ENCODE data around the gene GRIK1.

GRIK1 gene

DNA sequence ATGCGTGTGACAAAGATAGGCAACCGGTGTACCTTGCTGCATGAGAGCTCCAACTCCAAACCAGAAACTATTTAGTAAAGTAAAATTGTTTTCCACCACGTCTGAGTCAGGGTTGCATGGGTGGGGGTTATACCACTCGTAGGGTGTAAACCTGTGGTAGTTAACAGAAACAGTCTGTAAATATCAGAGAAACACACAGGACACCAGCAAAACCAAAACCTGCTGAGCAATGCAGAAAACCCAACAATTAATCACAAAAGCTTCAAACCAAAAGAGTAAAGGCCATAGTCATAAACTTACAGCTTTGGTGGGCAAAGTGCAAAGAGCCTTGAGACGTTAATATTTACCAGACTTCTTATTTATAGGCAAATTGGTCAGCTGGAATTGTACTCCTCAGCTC is 358.4 kb downstream of the GRIK1 start:
- TF ChIP-seq, protein P1, sequence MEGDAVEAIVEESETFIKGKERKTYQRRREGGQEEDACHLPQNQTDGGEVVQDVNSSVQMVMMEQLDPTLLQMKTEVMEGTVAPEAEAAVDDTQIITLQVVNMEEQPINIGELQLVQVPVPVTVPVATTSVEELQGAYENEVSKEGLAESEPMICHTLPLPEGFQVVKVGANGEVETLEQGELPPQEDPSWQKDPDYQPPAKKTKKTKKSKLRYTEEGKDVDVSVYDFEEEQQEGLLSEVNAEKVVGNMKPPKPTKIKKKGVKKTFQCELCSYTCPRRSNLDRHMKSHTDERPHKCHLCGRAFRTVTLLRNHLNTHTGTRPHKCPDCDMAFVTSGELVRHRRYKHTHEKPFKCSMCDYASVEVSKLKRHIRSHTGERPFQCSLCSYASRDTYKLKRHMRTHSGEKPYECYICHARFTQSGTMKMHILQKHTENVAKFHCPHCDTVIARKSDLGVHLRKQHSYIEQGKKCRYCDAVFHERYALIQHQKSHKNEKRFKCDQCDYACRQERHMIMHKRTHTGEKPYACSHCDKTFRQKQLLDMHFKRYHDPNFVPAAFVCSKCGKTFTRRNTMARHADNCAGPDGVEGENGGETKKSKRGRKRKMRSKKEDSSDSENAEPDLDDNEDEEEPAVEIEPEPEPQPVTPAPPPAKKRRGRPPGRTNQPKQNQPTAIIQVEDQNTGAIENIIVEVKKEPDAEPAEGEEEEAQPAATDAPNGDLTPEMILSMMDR (IDR thresholded peaks at IDR 0.05; ENCODE audit: low read depth, low read length, missing control alignments) = no peak
- DNase-seq (ENCODE audit: low read depth) = no peak
- no peak overlapping the region for H3K4me3 ChIP-seq (ENCODE audit: low read depth, low read length)

DNA sequence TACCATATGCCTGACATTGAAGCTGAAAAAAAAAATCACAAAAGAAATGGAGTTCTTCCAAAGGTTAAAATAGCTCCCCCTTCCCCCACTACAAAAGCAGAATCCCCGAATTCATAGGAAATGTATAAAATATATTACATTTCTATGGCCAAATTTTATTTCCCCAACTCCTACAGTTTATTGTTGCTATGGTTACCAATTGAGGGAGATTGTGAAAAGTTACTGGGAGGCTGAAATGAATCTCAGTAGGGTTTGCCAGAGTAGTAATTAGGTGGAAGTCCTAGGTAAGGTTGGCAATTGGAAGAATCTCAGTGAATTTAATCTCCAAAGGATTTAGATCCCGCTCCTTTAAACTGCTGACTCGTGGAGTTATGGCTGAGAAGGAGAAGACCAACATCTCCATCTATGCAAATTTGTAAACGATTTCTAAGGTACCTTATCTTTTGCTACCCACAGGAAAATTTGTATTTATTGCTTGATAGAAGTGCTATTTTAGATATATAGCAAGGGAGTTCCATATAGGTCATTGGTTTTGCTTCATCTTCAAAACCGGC is 359.0 kb downstream of the GRIK1 start:
- TF ChIP-seq, protein P1 (IDR thresholded peaks at IDR 0.05; ENCODE audit: low read depth, low read length, missing control alignments) = no peak
- H3K4me3 ChIP-seq (ENCODE audit: low read depth, low read length) = no peak overlapping the region
- no peak for DNase-seq (ENCODE audit: low read depth)

DNA sequence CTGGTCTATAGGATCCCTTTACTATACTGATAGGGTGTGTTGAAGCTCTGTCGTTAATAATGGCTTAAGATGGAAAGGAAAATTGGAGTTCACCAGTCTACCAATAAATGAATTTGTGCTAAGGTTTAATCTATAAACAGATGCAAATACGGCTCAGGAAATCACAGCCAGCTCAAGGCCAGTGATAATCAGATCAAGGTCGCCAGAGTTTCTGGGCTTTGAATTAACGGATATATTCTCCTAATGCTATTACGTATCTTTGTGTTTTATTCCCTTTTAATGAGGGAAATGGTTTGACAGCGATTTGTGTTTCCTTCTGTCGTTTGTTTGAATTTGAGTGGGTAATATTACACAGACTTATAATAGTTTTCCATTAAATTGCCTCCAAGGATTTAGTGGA is 361.5 kb downstream of the GRIK1 start:
- TF ChIP-seq, protein P1 (IDR thresholded peaks at IDR 0.05; ENCODE audit: low read depth, low read length, missing control alignments) = no peak
- DNase-seq (ENCODE audit: low read depth) = no peak
- no peak overlapping the region for H3K4me3 ChIP-seq (ENCODE audit: low read depth, low read length)

DNA sequence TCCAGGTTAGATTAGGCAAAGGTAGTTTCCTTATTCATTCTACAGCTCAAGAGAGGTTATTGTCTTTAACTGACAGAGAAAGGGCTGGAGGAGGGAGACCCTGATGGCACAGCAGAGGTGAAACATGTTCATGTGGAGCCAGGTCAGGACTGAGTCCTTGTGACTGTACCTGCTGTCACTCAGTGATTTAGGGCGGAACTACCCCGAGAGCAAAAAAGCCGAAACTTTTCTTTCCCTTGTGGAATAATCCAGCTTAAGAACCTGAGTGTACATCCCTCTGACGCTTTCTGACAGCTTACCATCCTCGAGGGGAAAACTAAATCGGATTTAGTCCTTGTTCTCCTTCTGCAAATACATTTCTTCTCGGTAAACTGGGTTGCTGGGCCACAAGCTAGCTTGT is 367.8 kb downstream of the GRIK1 start:
- no peak overlapping the region for H3K4me3 ChIP-seq (ENCODE audit: low read depth, low read length)

DNA sequence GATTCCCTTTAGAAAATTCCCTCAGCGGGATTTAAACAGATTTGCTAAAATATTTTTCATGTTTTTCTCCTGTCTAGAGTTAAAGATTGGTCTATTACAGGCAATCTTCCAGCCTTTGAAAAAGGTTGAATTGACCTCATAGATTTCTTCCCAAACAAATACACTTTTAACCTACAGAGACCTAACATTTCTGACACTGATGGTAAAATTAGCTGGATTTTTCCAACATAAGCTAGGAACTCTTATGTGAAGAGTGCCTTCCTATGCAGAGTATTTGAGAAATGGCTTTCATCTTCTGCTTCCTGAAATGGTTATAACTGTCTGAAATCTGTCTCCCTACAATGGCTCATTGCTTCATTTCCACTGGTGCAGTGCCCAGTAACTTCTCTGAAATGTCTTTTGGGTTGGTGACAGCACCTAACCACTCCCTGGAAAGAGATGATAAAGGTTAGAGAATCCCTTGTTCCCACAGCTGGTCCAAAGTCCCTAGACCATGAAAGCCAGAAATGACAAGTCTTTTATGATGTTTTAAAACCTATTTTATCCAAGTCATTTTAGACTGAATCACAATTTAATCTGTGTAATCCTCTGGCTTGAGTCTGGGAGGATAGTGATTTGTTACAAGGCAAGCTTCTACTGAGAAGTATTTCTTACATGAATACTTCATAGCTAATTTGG is 371.6 kb downstream of the GRIK1 start:
- TF ChIP-seq, protein P1 (IDR thresholded peaks at IDR 0.05; ENCODE audit: low read depth, low read length, missing control alignments) = no peak
- DNase-seq (ENCODE audit: low read depth) = no peak
- no peak overlapping the region for H3K4me3 ChIP-seq (ENCODE audit: low read depth, low read length)

More for the DNA sequence above, 367.8 kb downstream of the GRIK1 start:
- TF ChIP-seq, protein P1 (IDR thresholded peaks at IDR 0.05; ENCODE audit: low read depth, low read length, missing control alignments) = no peak
- no peak for DNase-seq (ENCODE audit: low read depth)

DNA sequence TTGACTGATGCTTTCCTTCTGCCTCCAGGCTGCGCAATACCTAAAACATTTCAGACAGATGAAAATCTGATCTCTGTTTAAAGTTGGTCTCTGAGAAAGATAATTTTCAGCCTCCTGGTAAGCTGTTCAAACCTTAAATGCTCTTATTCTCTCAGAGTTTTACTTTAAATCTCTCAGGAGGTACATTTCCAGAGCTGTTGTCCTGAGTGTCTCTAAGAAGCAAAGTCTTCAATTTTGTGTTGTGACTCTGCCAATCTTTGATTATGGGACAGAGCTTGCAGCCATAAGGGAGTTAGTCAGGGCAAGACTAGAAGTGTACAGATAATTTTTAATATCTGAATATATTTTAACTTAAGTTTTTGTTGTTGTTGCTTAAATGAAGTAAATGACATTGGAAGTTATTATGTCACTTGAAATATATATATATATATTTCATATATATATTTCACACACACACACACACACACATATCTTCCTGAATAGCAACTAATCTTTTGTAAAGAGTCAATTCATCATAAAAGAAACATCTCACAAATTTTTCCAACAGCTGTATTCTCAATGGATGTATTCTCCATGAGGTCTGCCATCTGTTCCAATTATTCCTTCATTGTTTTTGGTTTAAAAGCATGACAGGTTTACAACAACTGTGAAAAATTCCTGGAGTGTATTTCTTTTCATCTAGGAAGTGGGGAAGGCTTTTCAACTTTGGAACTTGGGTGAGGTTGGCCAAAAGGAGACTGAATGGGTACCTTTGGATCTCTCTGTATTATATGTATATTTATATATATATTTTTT is 381.7 kb downstream of the GRIK1 start:
- no peak overlapping the region for H3K4me3 ChIP-seq (ENCODE audit: low read depth, low read length)
- TF ChIP-seq, protein P1 (IDR thresholded peaks at IDR 0.05; ENCODE audit: low read depth, low read length, missing control alignments) = no peak
- DNase-seq (ENCODE audit: low read depth) = no peak
